IPS-18c (cell line): ENCODE results near the gene ATP10B.

Source experiments
- H3K4me3 ChIP-seq: 2 replicates; pipeline ENCODE4 v1.7.0; 2013; ENCODE audit warnings: low read depth, mild to moderate bottlenecking, low read length, moderate library complexity; ENCODE audit not compliant: insufficient read depth
- H3K9me3 ChIP-seq: one replicate; pipeline ENCODE4 v1.6.1; 2013; ENCODE audit warnings: mild to moderate bottlenecking, low read length, moderate library complexity; ENCODE audit not compliant: control insufficient read depth, insufficient read depth

Gene ATP10B

GRCh38 chr5:160637357-160638090 is 214.5 kb downstream of the ATP10B start:
- peaks cover 2% of the 10 kb centered on the region for H3K9me3 ChIP-seq
- no peak overlapping the region for H3K4me3 ChIP-seq

GRCh38 chr5:160635663-160636062 is 216.3 kb downstream of the ATP10B start:
- H3K9me3 ChIP-seq: peaks cover 2% of the 10 kb centered on the region
- H3K4me3 ChIP-seq: no peak overlapping the region

DNA sequence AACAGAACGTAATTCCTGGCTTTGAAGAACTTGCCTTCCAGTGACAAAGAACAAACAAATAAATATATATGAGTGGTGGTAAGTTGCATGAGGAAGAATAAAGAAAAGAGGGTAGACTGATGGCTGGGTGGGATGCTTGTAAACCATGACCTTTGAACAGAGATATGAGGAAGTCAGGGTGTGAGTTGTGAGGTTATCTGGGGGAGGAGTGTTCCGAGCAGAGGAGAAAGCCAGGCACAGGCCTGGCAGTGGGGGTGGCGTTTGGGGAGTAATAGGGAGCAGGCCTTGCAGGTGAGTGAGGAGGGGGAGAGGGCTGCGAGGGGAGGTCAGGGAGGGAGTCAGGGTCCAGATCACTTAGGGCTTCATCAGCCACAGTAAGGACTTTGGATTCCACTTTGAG is 217.0 kb downstream of the ATP10B start:
- H3K4me3 ChIP-seq: no peak overlapping the region
- peaks cover 2% of the 10 kb centered on the region for H3K9me3 ChIP-seq

- no peaks in the 10 kb centered on the region for H3K9me3 ChIP-seq
- no peak overlapping the region for H3K4me3 ChIP-seq
These were observed 223.0 kb downstream of the ATP10B start for GRCh38 chr5:160629003-160629402.

DNA sequence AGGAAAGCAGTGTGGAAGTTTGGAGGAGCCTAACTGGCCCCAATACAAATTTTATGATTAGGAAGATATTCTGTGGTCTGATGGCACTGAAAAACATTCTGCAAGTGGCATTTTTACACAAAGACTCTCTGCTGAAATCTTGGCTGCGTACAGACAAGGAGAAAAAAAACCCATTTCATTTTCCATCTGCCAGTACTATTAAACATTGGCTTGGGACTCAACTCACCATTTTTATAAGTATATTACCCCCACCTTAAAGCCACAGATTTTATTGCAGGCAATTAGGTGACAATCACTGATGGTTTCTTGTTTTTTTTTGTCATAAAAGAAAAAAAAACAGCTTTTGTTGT is 223.4 kb downstream of the ATP10B start:
- no peak overlapping the region for H3K4me3 ChIP-seq
- no peaks in the 10 kb centered on the region for H3K9me3 ChIP-seq

DNA sequence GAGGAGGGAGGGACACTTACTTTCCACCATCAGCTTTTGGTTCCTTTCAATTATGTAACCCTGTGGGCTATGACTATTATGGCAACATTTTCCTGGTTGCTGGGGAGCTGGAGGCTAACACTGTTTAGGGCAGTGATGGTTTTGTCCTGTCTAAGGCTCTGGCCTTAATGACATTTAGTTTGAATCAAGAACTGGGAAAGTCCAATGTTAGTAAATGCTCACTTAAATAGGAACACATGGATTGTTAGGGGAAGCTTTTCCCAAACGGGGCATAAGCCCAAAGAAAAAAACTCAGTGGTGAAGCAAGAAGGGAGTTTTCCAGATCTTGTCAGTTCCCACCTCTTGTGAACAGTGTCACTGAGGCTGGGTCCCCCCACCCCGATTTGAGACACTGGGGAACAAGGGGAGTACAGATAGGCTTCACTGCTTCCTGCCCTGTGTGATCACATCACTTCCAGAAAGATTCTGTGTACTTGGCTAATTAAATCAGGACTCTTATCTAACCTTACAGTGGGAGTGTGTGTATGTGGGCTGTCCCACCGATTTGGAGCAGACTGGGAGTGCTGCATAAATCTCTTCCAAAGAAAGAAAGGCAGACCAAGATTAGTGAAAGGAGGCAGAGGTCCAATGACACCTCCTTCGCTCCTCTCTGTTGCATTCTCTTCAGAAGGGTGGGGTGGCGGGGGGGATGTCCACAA is 223.9 kb downstream of the ATP10B start:
- Histone ChIP-seq H3K4me3 (no peak overlapping the region), H3K9me3 (no peaks in the 10 kb centered on the region)

GRCh38 chr5:160626322-160626721 is 225.7 kb downstream of the ATP10B start:
- no peaks in the 10 kb centered on the region for H3K9me3 ChIP-seq

DNA sequence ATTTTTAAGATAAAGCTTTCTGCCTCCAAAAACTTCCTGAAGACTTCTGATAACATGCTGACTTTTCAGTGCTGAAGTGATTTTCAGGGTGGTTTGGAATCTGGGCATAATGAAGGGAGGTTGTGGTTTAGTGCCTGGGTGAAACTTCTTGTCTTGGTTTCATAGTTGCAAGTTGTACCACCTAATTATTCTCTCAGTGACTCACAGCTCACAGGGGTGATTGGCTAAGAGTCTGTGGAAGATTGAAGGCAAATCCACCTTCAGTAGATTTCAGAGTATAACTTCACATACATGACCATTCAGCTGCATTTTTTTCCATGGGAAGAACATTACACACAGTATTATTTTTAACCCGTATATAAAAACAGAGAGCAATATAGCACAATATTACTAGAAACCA is 230.5 kb downstream of the ATP10B start:
- H3K4me3 ChIP-seq: no peak overlapping the region
- peaks cover 2% of the 10 kb centered on the region for H3K9me3 ChIP-seq

More at GRCh38 chr5:160626322-160626721, 225.7 kb downstream of the ATP10B start:
- no peak overlapping the region for H3K4me3 ChIP-seq

- H3K4me3 ChIP-seq: no peak overlapping the region
These were observed 231.6 kb downstream of the ATP10B start for GRCh38 chr5:160620401-160620800.

DNA sequence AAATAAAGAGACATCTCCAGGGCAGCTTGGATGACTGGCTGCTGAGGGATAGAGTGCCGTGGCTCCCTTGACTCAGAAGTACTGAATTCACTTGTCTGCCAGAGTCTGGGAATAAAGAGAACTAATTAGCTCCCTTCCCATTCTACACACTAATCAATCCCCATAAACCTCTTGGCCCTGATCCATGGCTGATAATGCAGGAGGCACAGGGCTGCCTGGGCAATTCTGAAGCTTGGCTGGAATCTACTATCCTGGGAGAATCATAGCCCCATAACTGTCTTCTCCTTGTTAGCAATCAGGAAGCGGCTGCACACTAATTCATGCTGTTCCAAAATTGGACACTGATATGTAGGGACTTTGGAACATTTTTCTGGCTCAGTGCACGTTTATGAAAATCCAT is 232.6 kb downstream of the ATP10B start:
- peaks cover 2% of the 10 kb centered on the region for H3K9me3 ChIP-seq
- no peak overlapping the region for H3K4me3 ChIP-seq

More at GRCh38 chr5:160620401-160620800, 231.6 kb downstream of the ATP10B start:
- peaks cover 2% of the 10 kb centered on the region for H3K9me3 ChIP-seq

- no peak overlapping the region for H3K4me3 ChIP-seq
- H3K9me3 ChIP-seq: peaks cover 2% of the 10 kb centered on the region
These were observed 233.7 kb downstream of the ATP10B start for GRCh38 chr5:160618286-160618685.

GRCh38 chr5:160616712-160617497 is 235.1 kb downstream of the ATP10B start:
- peaks cover 4% of the 10 kb centered on the region for H3K9me3 ChIP-seq
- H3K4me3 ChIP-seq: no peak overlapping the region

DNA sequence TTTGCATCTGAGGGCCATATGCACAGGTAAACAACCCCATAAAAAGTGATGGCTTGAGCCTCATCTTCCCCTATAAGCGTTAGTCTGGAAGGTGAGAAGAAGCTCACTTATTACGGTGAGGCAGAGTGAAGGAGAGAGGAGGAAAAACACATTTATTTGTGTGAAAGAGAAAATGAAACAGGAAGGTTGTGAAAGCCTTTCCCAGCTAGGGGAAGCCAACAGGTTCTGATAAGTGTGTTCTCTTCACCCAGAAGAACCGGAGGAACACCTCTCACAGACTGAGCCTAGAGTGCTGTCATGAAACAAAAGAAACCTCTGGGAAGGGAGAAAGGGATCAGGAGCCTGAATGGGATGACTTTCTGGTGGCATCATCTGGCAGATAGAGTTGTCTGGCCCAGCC is 237.9 kb downstream of the ATP10B start:
- Histone ChIP-seq H3K9me3 (peaks cover 2% of the 10 kb centered on the region), H3K4me3 (no peak overlapping the region)

GRCh38 chr5:160605266-160605665 is 246.7 kb downstream of the ATP10B start:
- peaks cover 2% of the 10 kb centered on the region for H3K9me3 ChIP-seq
- no peak overlapping the region for H3K4me3 ChIP-seq

DNA sequence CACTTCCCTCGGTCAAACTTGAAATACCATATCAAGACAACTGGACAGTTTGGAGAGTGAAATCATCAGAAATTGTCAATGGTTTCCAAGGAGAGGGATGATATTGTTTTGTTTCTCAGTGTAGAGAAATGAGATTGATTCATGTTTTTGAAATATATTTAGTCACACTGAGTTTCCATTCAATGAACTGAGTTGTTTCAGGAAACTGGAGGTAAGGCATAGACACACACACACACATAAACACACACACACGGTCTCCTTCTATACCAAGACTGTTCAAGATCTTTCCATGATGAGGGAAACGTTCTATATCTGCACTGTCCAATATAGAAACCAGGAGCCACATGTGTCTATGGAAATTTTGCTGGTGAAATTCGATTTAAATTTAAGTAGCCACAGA is 247.5 kb downstream of the ATP10B start:
- H3K9me3 ChIP-seq: peaks cover 2% of the 10 kb centered on the region
- no peak overlapping the region for H3K4me3 ChIP-seq

DNA sequence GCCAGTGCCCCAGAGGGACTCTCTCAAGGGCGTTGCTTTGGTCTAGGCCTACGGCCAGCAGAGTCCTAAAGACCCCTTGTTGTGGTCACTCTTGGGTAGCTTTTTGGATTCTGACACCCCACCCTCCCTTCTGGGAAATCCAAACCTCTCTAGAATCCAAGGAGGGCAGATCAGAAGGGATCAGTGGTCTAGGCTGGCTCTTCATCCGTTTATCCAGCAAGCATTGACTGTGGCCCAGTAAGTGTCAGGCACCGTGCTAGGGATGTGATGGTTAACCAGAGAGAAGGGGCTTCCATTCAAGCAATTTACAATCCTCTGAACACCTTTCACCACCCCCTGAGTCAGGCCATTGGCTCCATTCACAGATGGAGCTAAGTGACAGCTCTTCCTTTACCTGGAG is 249.3 kb downstream of the ATP10B start:
- H3K9me3 ChIP-seq: peaks cover 2% of the 10 kb centered on the region
- no peak overlapping the region for H3K4me3 ChIP-seq

DNA sequence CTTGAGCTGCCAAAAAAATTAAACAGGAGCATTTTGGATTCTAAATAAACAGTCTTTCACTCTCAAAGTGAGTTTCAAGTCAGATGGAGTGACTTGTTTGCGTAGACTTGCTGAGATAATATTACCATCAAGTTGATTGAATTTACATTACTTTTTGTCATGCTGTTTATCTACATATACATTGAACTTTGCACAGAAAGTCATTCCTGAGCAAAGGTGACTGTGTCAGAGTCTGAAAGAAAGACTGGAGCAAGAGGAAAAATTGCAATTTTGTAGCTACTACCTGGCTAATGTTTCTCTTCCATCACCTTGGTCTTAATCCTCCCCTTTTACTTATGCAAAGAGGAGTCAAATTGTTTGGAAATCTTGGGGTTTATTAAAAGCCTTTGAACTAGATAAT is 251.0 kb downstream of the ATP10B start:
- Histone ChIP-seq H3K9me3 (no peaks in the 10 kb centered on the region), H3K4me3 (no peak overlapping the region)

DNA sequence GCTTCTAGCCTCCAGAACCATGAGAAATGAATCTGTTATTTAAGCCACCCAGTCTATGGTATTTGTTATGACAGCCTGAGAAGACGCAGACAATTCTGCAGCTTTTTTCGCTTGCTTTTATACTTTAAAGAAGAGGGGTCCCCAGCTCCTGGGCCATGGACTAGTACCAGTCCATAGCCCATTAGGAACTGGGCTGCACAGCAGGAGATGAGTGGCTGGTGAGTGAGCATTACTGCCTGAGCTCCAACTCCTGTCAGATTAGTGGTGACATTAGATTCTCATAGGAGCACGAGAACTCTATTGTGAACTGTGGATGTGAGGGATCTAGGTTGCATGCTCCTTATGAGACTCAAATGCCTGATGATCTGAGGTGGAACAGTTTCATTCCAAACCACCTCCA is 278.7 kb downstream of the ATP10B start:
- no peaks in the 10 kb centered on the region for H3K9me3 ChIP-seq

More for the DNA sequence above, 278.7 kb downstream of the ATP10B start:
- no peak overlapping the region for H3K4me3 ChIP-seq
